ENCODE data around the gene ABCA2. TPM values are rescaled to one million over a fixed set of nuclear protein-coding genes. Genes with fewer than 3 reads are reported as not detected.

Gene ABCA2
- total and polyA plus RNA-seq, 4 donors = 13.4 to 39.0 (median 16.5) TPM

DNA sequence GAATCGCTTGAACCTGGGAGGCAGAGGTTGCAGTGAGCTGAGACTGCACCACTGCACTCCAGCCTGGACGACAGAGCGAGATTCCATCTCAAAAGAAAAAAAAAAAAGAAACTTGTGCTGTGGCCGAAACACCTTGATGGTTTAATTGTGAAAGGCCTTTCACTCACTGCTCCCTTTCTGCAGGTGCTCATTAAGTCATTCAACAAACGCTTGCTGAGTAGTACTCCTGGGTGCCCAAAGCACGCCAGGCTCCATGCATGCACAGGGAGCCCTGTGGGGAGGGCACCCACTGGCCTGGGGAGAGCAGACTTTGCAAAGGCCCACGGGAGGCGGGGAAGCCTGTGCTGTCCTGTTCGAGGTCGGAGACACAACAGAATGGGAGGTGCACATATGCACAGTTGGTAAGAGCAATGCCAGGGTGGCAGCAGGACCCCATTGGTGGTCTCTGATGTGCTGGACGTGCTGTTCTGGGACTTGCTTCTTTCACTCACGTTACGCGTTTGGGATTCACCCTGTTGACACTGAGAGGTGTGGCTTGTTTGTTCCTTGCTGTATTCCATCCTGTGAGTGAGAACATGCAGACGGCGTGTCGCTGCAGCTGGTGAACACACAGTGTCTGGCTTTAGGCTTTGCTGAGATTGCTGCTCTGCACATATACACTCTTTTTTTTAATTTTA, 28.8 kb upstream of the ABCA2 start:
- ATAC-seq (ENCODE audit: insufficient read depth, low FRiP score) (no peak), DNase-seq (peak; percentile 81 to 85 (median 81))
- Histone ChIP-seq H3K4me1 (ENCODE audit: control insufficient read depth in 5 of 5, insufficient read depth in 5 of 5, low read length in 5 of 5) (peaks cover 0 to 39% (median 12%) of the 10 kb centered on the region in 5 donors), H3K4me3 (no peak overlapping the region), H3K36me3 (ENCODE audit: control insufficient read depth in 4 of 4, insufficient read depth in 4 of 4, low read length in 4 of 4) (no peaks in the 10 kb centered on the region), H3K9me3 (ENCODE audit: control insufficient read depth in 4 of 4, insufficient read depth in 3 of 4, low read length in 3 of 4) (no peaks in the 10 kb centered on the region), H3K27ac (ENCODE audit: low read depth in 1 of 2, low read length in 1 of 2) (no peak overlapping the region), H3K9ac (ENCODE audit: insufficient read depth in 1 of 2, low read length in 2 of 2) (no peak overlapping the region), H3K27me3 (ENCODE audit: control insufficient read depth in 3 of 3, insufficient read depth in 3 of 3, low read length in 2 of 3) (peaks cover 0 to 16% (median 4%) of the 10 kb centered on the region in 3 donors)
- TF ChIP-seq, protein P1, sequence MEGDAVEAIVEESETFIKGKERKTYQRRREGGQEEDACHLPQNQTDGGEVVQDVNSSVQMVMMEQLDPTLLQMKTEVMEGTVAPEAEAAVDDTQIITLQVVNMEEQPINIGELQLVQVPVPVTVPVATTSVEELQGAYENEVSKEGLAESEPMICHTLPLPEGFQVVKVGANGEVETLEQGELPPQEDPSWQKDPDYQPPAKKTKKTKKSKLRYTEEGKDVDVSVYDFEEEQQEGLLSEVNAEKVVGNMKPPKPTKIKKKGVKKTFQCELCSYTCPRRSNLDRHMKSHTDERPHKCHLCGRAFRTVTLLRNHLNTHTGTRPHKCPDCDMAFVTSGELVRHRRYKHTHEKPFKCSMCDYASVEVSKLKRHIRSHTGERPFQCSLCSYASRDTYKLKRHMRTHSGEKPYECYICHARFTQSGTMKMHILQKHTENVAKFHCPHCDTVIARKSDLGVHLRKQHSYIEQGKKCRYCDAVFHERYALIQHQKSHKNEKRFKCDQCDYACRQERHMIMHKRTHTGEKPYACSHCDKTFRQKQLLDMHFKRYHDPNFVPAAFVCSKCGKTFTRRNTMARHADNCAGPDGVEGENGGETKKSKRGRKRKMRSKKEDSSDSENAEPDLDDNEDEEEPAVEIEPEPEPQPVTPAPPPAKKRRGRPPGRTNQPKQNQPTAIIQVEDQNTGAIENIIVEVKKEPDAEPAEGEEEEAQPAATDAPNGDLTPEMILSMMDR (IDR thresholded peaks at IDR 0.05; ENCODE audit: control extremely low read depth, extremely low read depth) = no peak
- 79 to 84% methylated on average over 17 of the region's 17 CpGs for WGBS, 2 donors

DNA sequence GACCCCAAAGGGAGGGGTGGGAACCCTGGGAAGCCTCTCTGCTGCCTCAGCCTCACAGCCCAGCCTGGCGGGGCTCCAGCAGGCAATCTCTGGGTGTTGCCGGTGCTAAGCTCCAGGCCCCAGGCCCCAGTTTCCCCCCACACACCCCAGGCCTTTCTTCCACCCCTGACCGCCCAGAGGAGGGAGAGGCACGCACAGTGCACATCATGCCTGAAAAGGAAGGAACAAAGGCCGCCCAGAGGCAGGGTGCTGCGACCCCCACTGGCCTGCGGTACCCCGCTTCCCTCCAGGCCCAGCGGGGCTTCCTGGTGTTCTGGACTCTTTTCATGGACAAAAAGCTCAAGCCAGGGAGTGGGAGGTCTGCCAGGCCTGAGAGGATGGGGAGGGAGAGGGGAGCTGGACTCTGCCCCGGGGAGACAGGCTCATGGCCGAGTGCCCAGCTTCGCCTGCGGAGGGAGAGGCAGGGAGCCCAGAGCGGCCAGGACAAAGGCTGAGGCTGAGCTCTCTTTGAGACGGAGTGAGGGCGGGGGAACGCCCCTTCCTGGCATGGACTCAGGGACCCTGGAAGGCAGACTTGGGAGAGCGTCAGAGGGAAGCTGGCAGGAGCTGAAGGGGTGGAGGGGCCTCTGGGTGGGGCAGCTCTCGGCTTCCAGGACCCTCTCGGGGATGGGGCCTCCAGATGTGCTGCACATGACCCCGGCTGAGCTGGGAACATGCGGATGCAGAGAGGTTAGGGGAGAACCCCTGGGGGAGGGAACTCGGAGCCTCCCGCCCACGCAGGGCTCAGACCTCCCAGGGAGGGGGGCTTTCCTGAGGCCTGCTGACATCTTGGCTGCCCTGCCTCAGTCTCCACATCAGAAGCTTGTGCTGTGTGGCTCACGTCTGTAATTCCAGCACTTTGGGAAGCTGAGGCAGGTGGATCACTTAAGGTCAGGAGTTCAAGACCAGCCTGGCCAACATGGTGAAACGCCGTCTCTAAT, 27.6 kb upstream of the ABCA2 start:
- 46 to 63% methylated on average over 28 of the region's 28 CpGs for WGBS, 2 donors
- TF ChIP-seq, protein P1 (IDR thresholded peaks at IDR 0.05; ENCODE audit: control extremely low read depth, extremely low read depth) = no peak
- DNase-seq = peak; percentile 98 to 99 (median 99)
- Histone ChIP-seq H3K9ac (ENCODE audit: insufficient read depth in 1 of 2, low read length in 2 of 2) (no peak overlapping the region), H3K27me3 (ENCODE audit: control insufficient read depth in 3 of 3, insufficient read depth in 3 of 3, low read length in 2 of 3) (peaks cover 0 to 16% (median 4%) of the 10 kb centered on the region in 3 donors), H3K4me1 (ENCODE audit: control insufficient read depth in 5 of 5, insufficient read depth in 5 of 5, low read length in 5 of 5) (peaks cover 0 to 39% (median 12%) of the 10 kb centered on the region in 5 donors), H3K4me3 (no peak overlapping the region), H3K27ac (ENCODE audit: low read depth in 1 of 2, low read length in 1 of 2) (no peak overlapping the region), H3K9me3 (ENCODE audit: control insufficient read depth in 4 of 4, insufficient read depth in 3 of 4, low read length in 3 of 4) (no peaks in the 10 kb centered on the region), H3K36me3 (ENCODE audit: control insufficient read depth in 4 of 4, insufficient read depth in 4 of 4, low read length in 4 of 4) (no peaks in the 10 kb centered on the region)
- no peak for ATAC-seq (ENCODE audit: insufficient read depth, low FRiP score)

DNA sequence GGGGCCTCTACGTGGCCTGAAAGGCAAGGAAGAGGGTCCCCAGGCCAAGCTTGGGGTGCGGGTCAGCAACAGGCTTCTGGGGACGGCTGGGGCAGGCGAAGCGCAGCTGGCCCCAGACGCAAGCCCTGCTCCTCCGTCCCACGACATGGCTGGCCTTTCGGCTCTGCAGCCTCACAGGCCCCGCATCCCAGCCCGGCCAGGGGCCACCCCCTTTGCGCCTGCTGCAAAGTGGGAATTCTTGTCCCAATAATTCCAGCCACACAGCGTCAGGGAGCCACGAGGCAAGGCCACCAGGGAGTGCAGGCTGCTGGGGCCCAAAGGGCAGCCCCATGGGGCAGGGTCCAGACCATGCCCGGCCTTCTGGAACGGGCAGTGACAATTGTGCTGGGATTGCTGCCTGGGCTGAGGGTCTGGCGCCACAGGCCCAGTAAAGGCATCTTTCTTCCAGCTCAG, 26.9 kb upstream of the ABCA2 start:
- DNase-seq = no peak
- ATAC-seq (ENCODE audit: insufficient read depth, low FRiP score) = no peak
- peaks cover 0 to 16% (median 4%) of the 10 kb centered on the region in 3 donors for H3K27me3 ChIP-seq (ENCODE audit: control insufficient read depth in 3 of 3, insufficient read depth in 3 of 3, low read length in 2 of 3)
- no peak overlapping the region for H3K4me3 ChIP-seq
- no peak overlapping the region for H3K27ac ChIP-seq (ENCODE audit: low read depth in 1 of 2, low read length in 1 of 2)
- WGBS, 2 donors = 83 to 92% methylated on average over 17 of the region's 17 CpGs
- no peak overlapping the region for H3K9ac ChIP-seq (ENCODE audit: insufficient read depth in 1 of 2, low read length in 2 of 2)
- no peaks in the 10 kb centered on the region for H3K36me3 ChIP-seq (ENCODE audit: control insufficient read depth in 4 of 4, insufficient read depth in 4 of 4, low read length in 4 of 4)
- no peaks in the 10 kb centered on the region for H3K9me3 ChIP-seq (ENCODE audit: control insufficient read depth in 4 of 4, insufficient read depth in 3 of 4, low read length in 3 of 4)
- peaks cover 0 to 39% (median 12%) of the 10 kb centered on the region in 5 donors for H3K4me1 ChIP-seq (ENCODE audit: control insufficient read depth in 5 of 5, insufficient read depth in 5 of 5, low read length in 5 of 5)
- TF ChIP-seq, protein P1 (IDR thresholded peaks at IDR 0.05; ENCODE audit: control extremely low read depth, extremely low read depth) = no peak
